HG02981 (cell line): ENCODE measurements around the gene OVCA2.
A peak's percentile ranks its signal among the peaks of the same experiment; 100 is the strongest.
"Not testable (repeated sequence)": the region's sequence is repeated elsewhere in the genome, so short reads cannot be mapped to it uniquely, and the experiment has no call there.

Experiments used
- ATAC-seq: cut with Tn5 transposase; IDR thresholded peaks from one replicate; pipeline ENCODE4 v1.9.1; 2021; ENCODE audit warnings: mild to moderate bottlenecking, moderate library complexity; ENCODE audit not compliant: unreplicated experiment

OVCA2 gene

DNA sequence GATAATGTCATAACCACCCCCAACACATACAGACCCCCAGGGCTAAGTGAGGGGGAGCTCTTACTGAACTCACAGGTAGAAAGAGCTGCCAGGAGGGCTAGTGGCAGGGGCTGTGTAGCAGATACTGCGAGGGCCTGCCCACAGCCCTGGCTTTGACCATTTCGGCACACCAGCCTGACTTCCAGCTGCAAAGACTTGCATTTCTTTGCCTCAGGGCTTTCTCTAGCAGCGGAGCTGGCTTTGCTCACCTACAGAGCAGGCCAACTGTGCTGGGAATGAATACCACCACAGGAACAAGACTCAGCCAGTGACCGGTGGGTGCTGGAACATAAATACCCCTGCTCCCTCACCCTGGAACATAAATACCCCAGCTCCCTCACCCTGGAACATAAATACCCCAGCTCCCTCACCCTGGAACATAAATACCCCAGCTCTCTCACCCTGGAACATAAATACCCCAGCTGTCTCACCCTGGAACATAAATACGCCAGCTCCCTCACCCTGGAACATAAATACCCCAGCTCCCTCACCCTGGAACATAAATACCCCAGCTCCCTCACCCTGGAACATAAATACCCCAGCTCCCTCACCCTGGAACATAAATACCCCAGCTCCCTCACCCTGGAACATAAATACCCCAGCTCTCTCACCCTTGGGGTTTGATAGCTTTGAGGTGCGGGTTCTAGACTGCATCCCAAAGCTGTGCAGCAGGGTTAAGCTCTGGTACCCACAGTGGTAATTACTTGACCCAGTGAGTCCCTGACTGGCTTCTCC lies 28.4 kb upstream of the OVCA2 start:
- not testable (repeated sequence) for ATAC-seq

DNA sequence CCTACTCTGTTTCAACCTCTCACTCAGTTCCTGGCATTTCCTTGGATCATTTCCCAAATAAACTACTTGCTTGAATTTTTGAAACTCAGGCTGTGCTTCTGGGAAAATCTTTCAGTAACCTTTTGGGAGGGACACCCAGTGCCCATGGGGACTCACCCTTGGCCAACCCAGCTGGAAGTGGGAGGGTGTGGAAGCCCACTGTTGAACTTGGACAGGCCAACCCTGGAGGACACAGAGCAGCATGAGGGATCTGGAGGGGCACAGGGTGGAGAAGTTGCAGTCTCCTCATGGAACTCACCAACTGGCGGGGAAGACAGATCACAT lies 27.9 kb upstream of the OVCA2 start:
- ATAC-seq: no peak

DNA sequence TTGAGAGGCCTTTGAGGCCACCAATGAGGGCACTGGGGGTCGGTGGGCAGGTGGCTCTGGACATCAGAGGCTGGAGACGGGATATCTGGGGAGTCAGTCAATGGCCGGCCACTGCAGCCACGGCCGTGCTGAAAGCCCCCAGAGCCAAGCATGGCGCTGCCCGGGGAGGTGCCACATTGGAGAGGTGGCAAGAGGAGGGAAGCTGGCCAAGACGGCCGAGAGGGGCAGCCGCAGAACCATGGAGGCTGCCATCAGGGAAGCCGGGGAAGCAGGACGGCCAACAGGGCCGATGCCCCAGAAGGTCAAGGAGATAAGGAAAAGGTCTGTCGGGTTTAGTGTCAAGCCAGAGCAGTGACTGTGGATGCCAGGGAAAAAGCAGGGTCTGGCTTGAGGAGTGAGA lies 26.5 kb upstream of the OVCA2 start:
- ATAC-seq: no peak

DNA sequence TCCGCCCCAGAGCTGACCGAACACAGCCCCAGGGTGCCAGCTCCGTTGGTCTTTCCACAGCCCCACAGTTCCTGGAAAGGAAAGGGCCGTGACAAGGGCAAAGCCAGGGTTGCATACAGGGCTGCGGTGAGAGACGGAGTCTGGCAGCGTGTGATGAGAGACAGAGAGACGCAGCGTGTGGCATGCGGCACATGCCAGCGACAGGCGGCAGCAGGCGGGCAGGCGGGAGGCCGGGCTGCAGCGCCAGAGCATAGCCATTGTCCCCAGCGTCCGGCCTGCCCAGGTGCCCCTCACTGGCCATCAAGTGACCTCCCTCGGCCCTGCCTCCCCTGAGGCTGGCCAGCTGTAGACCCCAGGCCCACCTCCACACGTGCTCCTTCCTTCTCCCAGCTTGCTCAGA lies 25.3 kb upstream of the OVCA2 start:
- no peak for ATAC-seq

DNA sequence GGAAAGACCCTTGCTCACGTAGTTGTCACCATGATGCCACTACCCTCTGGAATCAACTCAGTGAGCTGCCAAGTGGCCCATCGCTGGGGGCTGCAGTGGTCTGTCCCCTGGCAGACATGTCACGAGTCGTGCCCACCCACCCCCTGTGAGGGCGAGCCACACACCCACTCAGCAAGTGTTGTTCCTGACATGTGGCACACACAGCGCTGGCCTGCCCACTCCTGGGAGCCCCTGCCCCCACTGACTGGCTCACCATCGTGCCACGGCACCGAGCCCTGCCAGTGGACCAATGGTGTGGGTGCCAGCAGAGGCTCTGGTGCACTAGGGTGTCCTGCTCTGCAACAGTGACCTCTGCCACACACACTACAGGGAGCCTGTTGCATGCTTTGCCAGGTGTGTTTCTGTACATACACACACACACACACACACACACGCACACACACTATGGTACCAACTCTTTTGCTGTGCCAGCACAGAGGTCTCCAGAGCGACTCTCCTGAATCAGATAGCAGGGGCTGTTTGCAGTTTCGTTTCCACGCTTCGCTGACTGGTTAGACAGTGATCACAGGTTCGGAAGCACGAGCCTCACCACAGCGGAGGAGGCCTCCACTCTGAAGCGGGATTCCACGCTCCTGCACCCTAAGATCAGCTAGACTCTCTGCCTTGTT lies 24.4 kb upstream of the OVCA2 start:
- no peak for ATAC-seq

DNA sequence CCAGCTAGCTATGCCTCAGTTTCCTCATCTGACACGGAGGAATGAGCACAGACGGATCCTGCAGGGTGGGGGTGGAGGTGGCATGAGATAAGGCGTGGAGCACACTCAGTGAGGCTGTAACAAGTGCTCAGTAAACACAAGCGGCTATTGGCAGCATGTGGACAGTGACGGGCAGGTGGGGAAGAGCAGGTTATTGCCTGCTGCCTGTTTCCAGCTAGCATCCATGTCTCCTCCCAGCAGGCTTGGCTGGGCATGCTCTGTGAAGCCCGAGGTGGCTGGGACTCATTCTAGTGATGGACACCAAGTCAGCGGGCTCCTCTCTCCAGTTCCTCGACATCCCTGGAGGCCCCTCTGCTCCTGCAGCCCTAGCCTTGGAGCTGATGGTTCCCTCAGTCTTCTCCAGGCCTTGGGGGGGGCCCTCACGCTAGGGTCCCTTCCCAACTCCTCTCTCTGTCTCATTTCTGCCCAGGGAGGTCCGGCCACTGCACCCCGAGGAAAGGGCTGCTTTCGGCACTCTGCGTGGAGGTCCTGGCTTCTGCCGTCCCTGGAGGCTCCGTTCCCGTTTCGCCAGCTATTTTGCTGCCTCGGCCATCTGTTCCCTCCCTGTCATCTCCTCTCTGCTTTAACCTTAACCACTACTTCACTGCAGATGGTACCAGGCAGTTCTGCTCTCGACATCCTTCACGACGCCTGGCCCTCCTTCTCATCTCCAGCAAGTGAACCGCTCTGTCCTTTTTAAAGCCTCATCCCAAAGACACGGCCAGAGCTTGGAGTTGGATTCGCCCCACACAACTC lies 22.9 kb upstream of the OVCA2 start:
- ATAC-seq: no peak

DNA sequence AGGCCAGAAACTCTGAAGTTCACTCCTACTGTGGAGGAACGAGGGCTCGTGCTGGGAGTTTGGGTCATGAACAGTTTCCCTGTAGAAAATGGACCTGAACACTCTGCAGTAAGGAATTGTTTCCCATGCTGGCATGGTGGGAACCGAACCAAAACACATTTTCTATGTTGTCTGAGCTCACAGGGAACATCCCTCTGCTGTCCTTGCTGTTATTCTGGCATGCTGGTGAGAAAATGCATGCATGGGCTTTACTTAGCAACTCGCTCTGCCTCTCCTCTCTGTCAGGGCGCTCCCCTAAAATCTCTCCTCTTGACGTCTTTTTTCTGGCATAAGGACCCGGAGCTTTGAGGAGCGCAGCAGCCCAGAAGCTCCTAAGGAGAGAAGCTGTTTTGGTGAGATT lies 22.1 kb upstream of the OVCA2 start:
- no peak for ATAC-seq

DNA sequence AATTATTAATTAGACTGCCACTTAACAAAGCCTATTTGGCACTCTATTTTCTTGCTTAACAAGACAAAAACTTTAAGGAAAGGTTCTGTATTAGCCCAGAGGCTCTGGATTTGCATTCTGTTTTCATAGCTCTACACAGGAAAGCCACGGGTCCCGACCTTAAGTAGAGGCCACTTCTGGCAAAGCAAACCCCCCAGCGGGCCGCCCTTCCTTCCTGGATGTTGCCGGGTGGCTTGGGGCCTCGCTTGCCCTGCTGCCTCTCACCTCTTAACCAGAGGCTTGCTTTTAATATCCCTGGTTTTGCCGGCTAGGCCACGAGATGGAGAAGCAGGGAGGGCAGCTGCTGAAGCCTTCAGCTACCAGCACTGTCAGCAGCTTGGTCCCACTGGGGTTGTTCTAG lies 21.1 kb upstream of the OVCA2 start:
- ATAC-seq: no peak

DNA sequence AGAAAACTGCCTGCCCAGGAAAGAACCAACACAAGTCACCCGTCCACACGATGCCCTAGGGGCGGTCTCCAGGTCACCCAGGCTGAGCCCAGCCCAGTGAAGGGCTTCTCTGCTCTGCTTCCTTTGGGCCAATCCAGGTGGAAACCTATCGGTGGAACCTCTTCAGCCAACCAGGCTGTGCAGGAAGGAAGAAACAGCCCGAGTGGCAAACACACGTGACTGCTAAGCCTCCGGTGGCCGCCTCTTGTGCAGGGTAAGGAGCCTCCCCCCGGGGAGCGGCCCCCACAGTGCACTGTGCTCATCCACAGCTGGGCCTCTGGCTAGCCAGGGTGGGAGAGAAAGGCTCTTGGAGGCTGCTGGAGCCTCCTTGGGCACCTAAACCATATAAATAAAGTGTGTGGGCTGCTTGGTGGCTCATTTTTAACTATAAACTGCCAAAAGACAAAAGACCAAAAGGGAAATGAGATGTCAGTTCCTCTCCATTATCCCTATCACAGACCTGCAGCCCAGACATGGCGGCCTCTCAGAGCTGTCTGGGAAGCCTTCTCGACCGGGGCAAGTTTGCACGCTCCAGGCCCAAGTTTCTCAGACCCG lies 19.1 kb upstream of the OVCA2 start:
- ATAC-seq: no peak

DNA sequence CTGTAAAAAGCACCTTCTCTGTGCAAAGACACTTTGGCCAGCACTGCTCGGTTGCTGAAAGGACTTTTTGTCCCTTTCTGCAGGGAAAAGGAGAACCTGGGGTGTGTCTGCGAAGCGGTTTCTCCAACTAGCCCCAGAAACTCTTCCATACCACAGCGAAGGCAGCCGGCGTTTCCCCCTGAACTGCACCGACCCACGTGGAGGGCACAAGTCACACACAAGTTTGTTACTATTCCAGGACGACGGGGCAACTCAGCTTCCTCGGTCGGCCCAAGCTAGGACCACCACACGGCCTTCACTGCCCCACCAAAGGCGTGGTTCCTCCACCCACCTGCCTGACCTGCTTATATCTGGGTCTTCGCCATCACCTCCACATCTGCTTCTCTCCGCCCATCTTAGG lies 18.6 kb upstream of the OVCA2 start:
- ATAC-seq: no peak

DNA sequence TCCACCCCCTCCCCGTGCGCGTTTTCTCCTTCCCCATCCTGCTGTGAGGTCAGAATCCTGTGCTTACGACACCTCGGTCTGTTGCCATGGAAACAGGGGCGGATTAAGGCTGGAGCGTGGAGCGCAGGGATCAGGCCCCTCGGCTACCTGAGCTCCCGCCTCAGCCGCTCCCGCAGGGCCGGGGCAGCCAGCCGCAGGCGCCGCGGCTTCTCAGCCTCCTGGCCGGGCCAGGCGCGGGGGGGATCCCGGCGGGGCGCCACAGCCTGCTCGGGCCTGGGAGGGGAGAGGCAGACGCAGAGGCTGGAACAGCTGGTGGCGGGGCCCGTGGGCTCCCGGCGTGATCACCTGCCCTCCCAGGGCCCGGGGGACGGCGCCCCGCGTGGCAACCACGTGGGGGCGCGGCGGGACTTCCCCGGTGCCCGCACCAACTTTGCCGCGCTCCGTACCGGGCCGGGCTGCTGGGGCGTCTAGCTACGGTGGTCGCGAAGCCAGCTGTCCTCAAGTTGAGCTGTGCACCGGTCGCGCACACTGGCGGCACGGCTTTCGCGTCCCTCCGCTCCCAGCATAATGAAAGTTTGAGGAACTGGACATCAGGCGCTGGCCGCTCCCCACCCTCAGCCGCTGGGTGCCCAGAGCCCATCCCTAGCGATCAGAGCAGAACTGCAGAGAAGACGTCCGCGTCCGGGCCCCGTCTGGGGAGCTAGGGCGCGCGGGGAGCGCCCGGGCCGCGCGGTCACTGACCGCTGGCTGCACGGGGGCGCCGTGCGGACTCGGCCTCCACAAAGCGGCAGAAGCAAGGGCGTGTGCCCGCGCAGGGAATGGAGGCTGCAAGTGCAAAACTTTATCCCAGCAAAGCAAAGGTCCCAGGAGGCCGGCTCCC lies 17.9 kb upstream of the OVCA2 start:
- no peak for ATAC-seq

DNA sequence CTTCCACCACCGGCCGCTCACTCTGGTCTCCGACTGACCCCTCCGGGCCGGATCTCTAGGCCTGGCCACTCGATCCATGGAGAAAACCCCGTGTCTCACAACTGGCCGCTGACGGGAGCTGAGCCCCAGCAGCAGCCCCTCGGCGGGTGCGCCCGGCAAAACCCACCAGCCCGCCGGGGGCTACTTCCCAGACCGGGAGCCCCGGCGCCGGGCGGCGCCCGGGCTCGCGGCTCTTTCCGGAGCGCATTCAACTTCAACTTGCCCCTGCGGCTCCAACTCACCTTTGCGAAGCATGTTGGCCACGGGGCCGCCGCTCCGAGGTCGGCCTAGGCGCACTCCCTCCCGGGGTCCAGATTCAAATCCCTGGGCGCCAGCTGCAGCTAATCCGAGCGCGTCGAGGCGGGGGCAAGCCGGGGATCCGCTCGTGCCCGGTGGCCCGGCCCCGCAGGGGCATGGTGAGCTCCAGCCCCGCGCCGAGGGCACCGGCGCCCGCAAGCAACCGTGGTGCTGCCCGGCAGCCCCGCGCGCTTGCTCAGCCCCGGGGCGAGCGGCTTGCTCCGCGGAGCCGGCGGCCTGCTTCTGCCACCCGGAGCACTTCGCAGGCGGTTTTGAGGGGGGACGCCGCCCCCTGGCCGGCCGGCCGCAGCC lies 17.1 kb upstream of the OVCA2 start:
- no peak for ATAC-seq

DNA sequence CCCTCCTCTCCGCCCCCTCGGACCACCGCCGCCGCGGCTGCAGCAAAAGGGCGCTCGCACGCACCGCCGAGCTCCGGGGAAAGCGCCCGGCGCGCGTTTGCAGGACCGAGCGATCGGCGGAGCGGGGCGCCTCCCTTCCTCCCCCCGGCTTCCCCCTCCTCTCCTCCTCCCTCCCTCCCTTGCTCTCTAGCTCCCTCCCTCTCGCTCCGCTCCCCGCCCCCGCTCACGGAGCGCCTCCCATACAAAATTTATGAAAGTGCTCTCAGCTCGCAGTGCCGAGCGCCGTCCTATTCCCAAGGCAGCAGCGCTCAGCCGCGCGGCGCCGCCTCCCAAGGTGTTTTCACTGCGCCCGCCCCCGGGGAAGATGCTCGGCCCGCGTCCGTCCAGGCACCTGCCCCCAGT lies 16.6 kb upstream of the OVCA2 start, which contains the start of gene RTN4RL1:
RTN4RL1 (minus strand) TSS at position 115 of the 402 bp plus-strand sequence. CDS start 469 bp downstream, outside the sequence.
- ATAC-seq: no peak

DNA sequence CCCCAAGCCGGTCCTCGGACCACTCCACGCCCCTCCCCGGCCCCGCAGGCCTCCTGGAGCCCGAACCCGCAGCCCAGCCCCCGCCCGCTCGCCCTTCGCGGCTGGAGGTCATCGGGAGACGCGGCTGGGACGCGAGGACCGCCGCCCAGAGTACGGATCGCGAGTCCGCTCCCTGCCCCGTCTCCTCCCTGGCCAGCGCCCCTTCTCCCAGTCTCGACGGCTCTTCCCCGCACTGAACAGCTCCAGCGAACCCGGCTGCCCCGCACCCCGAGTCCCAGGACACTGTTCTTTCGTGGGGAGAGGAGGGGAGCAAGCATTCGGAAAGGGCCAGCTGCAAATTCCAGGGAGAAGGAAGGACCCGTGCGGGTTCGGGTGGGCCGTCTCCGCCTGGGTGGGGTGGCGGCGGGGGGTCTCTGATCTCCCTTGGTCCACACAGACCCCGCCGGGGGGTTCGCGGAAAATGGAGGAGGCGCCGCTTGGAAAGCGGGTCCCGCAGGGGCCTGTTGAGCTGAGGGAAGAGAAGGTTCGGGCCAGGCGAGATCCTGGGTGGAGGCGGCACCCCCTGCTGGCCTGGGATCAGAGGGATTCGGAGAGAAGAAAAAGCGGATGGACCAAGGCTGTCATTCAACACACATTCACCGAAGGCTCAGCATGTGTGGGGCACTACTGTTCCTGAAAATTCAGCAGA lies 16.1 kb upstream of the OVCA2 start:
- ATAC-seq: no peak

DNA sequence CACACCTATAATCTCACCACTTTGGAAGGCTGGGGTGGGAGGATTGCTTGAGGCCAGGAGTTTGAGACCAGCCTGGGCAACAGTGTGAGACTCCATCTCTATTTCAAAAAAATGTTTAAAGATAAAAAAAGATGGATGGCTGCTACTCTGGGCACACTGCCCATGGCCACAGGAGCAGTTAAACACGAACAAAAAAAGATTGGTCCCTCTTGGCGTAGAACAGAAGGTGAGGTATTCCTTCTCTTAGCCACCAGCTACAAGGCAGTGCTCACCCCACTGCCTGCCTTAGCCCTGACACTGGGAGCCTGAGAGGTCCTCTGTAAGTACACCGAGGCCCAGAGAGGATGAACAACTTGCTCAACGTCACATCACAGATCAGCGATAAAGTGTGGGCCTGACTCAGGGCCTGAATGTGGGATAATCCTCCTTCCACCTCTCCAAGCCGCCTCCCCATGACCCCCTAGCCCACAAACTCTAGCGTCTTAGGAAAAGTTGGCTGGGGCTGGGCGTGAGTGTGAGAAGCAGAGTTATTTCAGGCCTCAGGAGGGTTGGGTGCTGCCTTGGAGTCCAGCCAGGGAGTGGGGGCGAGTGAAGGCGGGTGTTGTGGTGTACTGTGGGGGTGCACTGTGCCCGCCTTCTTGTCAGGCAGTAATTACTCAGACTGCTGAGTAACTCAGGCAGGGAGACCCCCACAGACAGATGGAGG lies 14.1 kb upstream of the OVCA2 start:
- no peak for ATAC-seq

DNA sequence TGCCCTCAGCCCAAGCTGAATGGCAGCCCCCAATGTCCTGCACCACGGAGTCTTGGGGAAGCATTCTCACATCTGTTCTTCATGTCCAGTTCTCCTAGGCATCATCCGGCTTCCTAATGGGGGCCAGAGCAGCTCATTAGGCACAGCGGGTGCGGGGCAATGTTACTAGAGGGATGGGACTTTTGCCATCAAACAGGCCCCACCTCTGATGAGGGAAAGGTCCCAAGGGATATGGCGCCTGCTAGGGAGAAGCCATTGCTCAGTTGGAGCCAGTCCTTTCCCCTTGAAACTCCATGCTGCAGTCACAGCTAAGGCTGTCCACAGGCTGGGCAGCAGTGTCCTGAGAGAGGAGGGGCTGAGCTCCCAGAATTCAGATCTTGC lies 13.6 kb upstream of the OVCA2 start:
- ATAC-seq: no peak

DNA sequence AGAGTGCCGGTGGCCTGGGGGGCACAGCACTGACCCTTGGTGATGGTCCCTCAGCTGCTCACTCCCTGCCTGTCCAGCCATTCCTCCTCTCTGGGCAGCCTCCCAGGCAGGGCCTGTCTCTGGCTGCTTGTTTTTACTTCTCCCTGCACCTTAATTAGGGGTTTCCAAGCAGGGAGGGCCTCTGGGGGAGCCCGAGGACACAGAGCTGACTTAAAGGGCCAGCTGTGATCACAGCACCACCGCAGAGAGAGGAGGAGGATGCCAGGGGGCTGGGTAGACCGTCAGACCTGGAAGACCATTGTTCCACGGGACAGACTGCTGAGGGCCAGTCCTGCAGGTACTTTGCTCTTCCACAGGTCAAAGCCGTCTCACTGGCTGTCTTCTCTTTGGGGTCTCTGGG lies 13.1 kb upstream of the OVCA2 start:
- ATAC-seq: no peak

DNA sequence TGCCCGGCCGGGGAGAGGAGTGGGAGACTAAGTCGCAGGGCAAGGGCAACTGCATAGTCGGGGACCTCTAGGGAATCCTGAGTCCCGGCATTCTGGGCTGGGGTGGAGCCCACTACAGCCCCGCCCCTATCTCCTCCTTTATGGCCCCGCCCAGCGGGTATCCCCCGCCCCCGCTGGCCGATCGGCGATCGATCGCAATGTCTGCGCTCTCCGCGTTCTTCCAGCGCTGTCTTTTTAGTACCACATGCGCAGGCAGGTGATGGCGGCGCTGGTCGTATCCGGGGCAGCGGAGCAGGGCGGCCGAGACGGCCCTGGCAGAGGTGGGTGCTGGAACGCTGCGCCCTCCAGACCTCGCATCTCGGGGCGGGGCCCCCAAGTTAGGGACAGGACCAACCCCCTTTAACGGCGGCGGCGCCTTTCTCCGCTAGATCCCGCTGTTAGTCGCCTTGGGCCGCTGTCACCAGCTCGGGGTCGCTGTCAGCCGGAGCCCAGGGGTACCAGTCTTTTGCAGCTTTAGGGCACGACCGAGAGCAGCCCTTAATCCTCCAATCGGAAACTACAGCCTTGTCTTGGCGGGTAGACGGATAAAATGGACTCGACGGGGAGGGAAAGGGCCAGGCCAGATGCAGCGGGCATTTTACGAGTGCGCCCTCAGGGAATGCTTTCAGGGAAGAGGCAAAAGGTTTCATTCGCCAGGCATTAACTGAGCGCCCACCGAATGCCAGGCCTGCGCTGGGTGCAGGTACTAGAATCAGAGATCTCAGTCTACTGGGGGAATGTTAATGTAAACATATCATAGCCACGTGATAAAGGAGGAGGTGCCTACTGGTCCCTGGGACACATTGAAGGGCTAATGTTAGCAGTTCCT lies 11.7 kb upstream of the OVCA2 start, which contains the start of gene DPH1:
DPH1 (plus strand) TSS at position 243 of the 868 bp plus-strand sequence; CDS start at position 260, 17 bp downstream.
- ATAC-seq: peak; percentile 71
